ENCODE results near the gene LMBRD2.

DNA sequence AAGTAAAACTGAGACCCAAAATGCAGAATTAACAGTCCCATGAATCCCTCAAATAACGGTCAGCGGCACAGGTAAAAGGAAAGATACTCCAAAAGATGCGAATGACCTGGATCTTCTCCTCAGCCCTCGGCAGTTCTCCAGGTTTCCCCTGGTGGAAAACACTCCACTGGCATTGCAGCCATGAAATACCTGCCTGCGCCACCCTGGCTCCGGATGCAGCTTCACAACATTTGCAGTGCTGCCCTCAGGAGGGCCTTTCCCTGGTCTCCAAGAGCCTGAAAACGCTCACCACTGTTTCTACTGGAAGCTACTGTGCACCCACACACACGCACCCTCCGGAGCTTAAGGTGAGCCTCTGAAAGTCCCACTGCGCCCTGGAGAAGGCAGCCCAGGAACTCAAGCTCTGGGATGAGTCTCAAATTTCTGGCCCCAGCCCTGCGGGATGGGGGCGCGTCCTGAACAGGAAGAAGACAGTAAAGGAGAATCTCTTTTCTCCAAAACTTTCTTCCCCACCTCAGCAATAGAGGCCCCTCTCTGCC, 85.6 kb downstream of the LMBRD2 start:
- TF ChIP-seq, protein P1, sequence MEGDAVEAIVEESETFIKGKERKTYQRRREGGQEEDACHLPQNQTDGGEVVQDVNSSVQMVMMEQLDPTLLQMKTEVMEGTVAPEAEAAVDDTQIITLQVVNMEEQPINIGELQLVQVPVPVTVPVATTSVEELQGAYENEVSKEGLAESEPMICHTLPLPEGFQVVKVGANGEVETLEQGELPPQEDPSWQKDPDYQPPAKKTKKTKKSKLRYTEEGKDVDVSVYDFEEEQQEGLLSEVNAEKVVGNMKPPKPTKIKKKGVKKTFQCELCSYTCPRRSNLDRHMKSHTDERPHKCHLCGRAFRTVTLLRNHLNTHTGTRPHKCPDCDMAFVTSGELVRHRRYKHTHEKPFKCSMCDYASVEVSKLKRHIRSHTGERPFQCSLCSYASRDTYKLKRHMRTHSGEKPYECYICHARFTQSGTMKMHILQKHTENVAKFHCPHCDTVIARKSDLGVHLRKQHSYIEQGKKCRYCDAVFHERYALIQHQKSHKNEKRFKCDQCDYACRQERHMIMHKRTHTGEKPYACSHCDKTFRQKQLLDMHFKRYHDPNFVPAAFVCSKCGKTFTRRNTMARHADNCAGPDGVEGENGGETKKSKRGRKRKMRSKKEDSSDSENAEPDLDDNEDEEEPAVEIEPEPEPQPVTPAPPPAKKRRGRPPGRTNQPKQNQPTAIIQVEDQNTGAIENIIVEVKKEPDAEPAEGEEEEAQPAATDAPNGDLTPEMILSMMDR (IDR thresholded peaks at IDR 0.05), result no peak
- TF ChIP-seq EP300 (IDR thresholded peaks at IDR 0.05) (no peak), POLR2A (IDR thresholded peaks at IDR 0.05) (no peak)

Data from suprapubic skin (tissue), 3 donors.